GM23338 (cell line): ENCODE measurements around the gene ANKS1B.

Source experiments
- CREB1 ChIP-seq: fragments of 250-450 bp; sonication (Bioruptor Pico); IDR thresholded peaks from 2 replicates; pipeline ENCODE4 v1.5.0; 2020; ENCODE audit warnings: low read depth, mild to moderate bottlenecking, moderate library complexity
- CTCF ChIP-seq, 2 experiments: fragments of 200-600 bp in 1 of 2; sonication (generic) in 1 of 2; conservative IDR thresholded peaks; 2 replicates each; pipeline versions ENCODE4 v1.5.1 to v1.6.1; 2016 to 2017; ENCODE audit warnings: antibody characterized with exemption in 2 of 2, low read depth in 2 of 2, mild to moderate bottlenecking in 2 of 2, moderate library complexity in 1 of 2
- EZH2 ChIP-seq: fragments of 200-600 bp; sonication (generic); IDR thresholded peaks from one replicate; pipeline ENCODE4 v1.8.0; 2017; ENCODE audit warnings: antibody characterized with exemption, mild to moderate bottlenecking, low read depth; ENCODE audit not compliant: unreplicated experiment
- EZH2phosphoT487 ChIP-seq: fragments of 200-600 bp; sonication (generic); IDR thresholded peaks from one replicate; pipeline ENCODE4 v1.8.1; 2018; ENCODE audit warnings: antibody characterized with exemption; ENCODE audit not compliant: unreplicated experiment
- POLR2AphosphoS5 ChIP-seq: IDR thresholded peaks from 2 replicates; pipeline ENCODE4 v1.6.1; 2016; ENCODE audit warnings: antibody characterized with exemption, low read depth
- STAT1 ChIP-seq: IDR thresholded peaks from one replicate; pipeline ENCODE4 v1.6.1; 2016; ENCODE audit warnings: antibody characterized with exemption; ENCODE audit not compliant: unreplicated experiment
- ZNF114 ChIP-seq: fragments of 250-450 bp; sonication (Bioruptor Pico); IDR thresholded peaks from 2 replicates; pipeline ENCODE4 v1.5.0; 2020; ENCODE audit warnings: mild to moderate bottlenecking, moderate library complexity
- TF ChIP-seq, protein P1 (sequence below): IDR thresholded peaks from one replicate; pipeline ENCODE4 v1.6.1; 2018; ENCODE audit warnings: antibody characterized with exemption; ENCODE audit not compliant: unreplicated experiment
- TF ChIP-seq, protein P2 (sequence below): IDR thresholded peaks from 2 replicates; pipeline ENCODE4 v1.6.1; 2016; ENCODE audit warnings: antibody characterized with exemption

DNA sequence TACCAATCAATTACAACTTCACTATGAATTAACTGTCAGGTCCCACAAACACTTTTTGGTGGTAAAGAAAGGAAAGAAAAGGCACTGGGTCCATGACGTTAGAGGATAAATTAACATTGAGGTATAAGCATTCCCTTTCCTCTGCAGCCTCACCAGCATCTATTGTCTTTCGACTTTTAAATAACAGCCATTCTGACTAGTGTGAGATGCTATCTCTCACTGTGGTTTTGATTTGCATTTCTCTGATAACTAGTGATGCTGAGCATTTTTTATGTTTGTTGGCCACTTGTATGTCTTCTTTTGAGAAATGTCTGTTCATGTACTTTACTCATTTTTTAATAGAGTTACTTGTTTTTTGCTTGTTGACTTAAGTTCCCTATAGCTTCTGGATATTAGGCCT is 9.4 kb downstream of the ANKS1B start:
- TF ChIP-seq POLR2AphosphoS5, result no peak
- no peak for TF ChIP-seq CTCF (conservative IDR thresholded peaks at IDR 0.05; ENCODE audit: low read depth in 2 of 2)
- no peak for TF ChIP-seq EZH2
- TF ChIP-seq EZH2phosphoT487, result no peak
- TF ChIP-seq, protein P1, sequence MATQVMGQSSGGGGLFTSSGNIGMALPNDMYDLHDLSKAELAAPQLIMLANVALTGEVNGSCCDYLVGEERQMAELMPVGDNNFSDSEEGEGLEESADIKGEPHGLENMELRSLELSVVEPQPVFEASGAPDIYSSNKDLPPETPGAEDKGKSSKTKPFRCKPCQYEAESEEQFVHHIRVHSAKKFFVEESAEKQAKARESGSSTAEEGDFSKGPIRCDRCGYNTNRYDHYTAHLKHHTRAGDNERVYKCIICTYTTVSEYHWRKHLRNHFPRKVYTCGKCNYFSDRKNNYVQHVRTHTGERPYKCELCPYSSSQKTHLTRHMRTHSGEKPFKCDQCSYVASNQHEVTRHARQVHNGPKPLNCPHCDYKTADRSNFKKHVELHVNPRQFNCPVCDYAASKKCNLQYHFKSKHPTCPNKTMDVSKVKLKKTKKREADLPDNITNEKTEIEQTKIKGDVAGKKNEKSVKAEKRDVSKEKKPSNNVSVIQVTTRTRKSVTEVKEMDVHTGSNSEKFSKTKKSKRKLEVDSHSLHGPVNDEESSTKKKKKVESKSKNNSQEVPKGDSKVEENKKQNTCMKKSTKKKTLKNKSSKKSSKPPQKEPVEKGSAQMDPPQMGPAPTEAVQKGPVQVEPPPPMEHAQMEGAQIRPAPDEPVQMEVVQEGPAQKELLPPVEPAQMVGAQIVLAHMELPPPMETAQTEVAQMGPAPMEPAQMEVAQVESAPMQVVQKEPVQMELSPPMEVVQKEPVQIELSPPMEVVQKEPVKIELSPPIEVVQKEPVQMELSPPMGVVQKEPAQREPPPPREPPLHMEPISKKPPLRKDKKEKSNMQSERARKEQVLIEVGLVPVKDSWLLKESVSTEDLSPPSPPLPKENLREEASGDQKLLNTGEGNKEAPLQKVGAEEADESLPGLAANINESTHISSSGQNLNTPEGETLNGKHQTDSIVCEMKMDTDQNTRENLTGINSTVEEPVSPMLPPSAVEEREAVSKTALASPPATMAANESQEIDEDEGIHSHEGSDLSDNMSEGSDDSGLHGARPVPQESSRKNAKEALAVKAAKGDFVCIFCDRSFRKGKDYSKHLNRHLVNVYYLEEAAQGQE, result no peak
- TF ChIP-seq STAT1, result no peak
- TF ChIP-seq CREB1 (CRISPR knock-in tag), result no peak
- no peak for TF ChIP-seq ZNF114 (CRISPR knock-in tag)
- TF ChIP-seq, protein P2, sequence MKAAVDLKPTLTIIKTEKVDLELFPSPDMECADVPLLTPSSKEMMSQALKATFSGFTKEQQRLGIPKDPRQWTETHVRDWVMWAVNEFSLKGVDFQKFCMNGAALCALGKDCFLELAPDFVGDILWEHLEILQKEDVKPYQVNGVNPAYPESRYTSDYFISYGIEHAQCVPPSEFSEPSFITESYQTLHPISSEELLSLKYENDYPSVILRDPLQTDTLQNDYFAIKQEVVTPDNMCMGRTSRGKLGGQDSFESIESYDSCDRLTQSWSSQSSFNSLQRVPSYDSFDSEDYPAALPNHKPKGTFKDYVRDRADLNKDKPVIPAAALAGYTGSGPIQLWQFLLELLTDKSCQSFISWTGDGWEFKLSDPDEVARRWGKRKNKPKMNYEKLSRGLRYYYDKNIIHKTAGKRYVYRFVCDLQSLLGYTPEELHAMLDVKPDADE, result no peak
